Aorta (tissue), 5 donors: Measurements from ENCODE around the gene CRTC1. TPM values are rescaled to one million over a fixed set of nuclear protein-coding genes. Genes with fewer than 3 reads are reported as not detected.

Experiments
- ATAC-seq: fragments of 200-7000 bp; cut with Tn5 transposase; one replicate; pipeline ENCODE4 v1.9.1; 2022; ENCODE audit warnings: moderate library complexity; ENCODE audit not compliant: low FRiP score
- DNase-seq, 2 donors: peaks; one replicate each; pipeline ENCODE4 v3.0.0-alpha.2; 2020
- H3K27ac ChIP-seq, 2 donors: one replicate each; pipeline ENCODE4 v1.5.1; 2013; ENCODE audit warnings: low read length in 2 of 2, mild to moderate bottlenecking in 2 of 2, moderate library complexity in 2 of 2, control low read depth in 1 of 2, inconsistent platforms in 1 of 2, low read depth in 1 of 2
- H3K27me3 ChIP-seq, 2 donors: one replicate each; pipeline ENCODE4 v1.6.1; 2013; ENCODE audit warnings: control low read depth in 1 of 2, low read length in 1 of 2, mild to moderate bottlenecking in 1 of 2, moderate library complexity in 1 of 2; ENCODE audit not compliant: insufficient read depth in 2 of 2, control insufficient read depth in 1 of 2
- H3K36me3 ChIP-seq, 2 donors: one replicate each; pipeline ENCODE4 v1.6.1; 2013; ENCODE audit warnings: control low read depth in 1 of 2, low read length in 1 of 2, mild to moderate bottlenecking in 1 of 2; ENCODE audit not compliant: insufficient read depth in 2 of 2, control insufficient read depth in 1 of 2
- H3K4me1 ChIP-seq, 2 donors: one replicate each; pipeline ENCODE4 v1.6.1; 2013; ENCODE audit warnings: low read length in 2 of 2, control low read depth in 1 of 2, mild to moderate bottlenecking in 1 of 2, moderate library complexity in 1 of 2; ENCODE audit not compliant: insufficient read depth in 2 of 2, control insufficient read depth in 1 of 2
- H3K4me3 ChIP-seq, 2 donors: one replicate each; pipeline ENCODE4 v1.5.1; 2013; ENCODE audit warnings: low read length in 2 of 2, control low read depth in 1 of 2, mild to moderate bottlenecking in 1 of 2
- H3K9me3 ChIP-seq: one replicate; pipeline ENCODE4 v1.6.1; 2013; ENCODE audit warnings: mild to moderate bottlenecking, low read length; ENCODE audit not compliant: control insufficient read depth
- WGBS, 2 donors: extraction: QIAGEN DNeasy Blood & Tissue Kit; methylation state at CpG; one replicate each; pipeline ENCODE4 v1.1.7; 2013; 5-methylcytosine and 5-hydroxymethylcytosine counted together
- intact Hi-C, 2 donors: fragments of 100-400 bp; cut with DNase I; formaldehyde crosslinking; loops; one replicate each; pipeline versions ENCODE4 v1.14.2 to v1.15.0; 2022
- polyA plus RNA-seq, 2 donors: library from polyadenylated mRNA; stranded (reverse); fragments of 200-250 nt; gene quantifications; one replicate each; pipeline ENCODE4 v1.2.3, GENCODE V29; 2013
- total RNA-seq, 2 donors: library from RNA; stranded (reverse); fragmentation: NEBNext Ultra II Directional; extraction: Animal tissue kit (Norgen Biotek cat#: 25700); gene quantifications; one replicate each; pipeline ENCODE4 v1.2.1, GENCODE V29; 2021
- donor health status: healthy with polysubstance abuse.
- donor health status: Bipolar disorder and iron deficiency.
- donor health status: DM: no; HTN: no; CAD: no.
- donor health status: DM: no; HTN: no; CAD: no.
- donor health status: DM: yes; HTN: yes; CAD: no.

Gene CRTC1
- total and polyA plus RNA-seq, 4 donors = 3.6 to 16.5 (median 10.7) TPM

DNA sequence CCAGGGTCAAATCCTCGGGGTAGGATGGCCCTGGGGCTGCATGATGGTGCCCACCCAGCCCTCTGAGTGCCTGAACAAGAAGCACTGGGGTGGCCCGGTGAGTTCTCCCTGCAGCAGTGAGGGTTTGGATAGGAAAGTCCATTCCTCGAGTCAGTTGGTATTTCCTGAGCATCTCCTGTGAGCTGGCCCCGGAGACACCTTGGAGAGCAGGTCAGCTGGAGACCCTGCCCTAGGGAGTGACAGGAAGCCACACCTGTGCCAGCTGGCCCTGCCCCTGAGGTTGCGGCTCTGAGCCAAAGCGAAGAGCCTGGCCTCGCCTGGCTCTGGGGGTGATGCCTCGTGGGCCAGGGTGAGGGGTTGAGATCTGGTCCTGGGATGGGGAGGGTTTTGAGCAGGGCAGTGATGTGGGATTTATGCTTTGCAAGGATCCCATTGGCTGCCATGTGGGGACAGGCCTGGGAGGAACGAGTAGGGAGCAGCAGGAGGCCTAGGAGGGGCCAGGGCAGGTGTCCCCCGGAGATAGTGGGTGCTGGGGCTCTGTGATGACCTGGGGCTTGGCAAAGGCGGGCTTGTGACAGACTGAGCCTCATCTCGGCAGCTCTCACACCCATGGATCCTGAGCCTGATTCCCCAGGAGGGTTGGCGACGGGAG, 16.0 kb downstream of the CRTC1 start:
- no peak overlapping the region for H3K4me3 ChIP-seq
- H3K4me1 ChIP-seq = no peaks in the 10 kb centered on the region
- DNase-seq = no peak
- no peak for ATAC-seq
- H3K27ac ChIP-seq = no peak overlapping the region
- H3K27me3 ChIP-seq = no peaks in the 10 kb centered on the region
- no peaks in the 10 kb centered on the region for H3K9me3 ChIP-seq
- no peaks in the 10 kb centered on the region for H3K36me3 ChIP-seq
- intact Hi-C loops = no loop called here
- 84% methylated on average over 14 of the region's 14 CpGs for WGBS, 2 donors

DNA sequence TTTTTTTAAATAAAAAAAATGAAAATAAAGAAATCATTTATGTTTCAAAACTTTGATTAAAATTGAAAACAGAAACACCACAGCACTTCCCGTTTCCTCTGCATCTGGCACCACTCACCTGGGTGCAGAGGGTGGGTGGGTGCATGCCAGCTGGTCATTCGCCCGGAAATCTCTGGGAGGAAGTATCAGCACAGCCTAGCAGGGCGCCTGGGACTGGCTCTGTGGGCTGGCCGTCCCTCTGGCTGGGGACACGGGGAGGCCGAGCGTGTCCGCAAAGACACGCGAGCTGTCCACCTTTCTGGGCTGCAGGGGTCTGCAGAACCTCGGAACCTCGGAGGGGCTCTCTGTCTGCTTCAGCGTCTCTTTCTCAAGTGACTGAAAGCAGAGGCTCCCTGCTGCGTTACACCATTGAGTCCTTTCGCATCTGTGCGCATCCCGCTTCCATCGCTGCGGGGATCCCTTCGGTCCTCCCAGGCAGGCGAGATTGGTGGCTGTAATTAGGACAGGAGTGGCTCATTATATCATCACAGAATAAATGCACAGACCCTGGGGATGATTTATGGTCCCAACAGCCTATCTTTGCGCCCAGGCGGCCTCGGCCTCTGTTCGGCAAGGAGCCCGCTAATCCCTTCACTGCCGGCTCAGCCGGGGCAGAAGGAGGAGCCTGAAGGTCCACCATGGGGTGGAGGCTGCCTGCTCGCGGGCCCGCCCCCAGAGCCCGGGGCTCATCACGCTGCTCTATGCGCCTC, 17.2 kb downstream of the CRTC1 start:
- ATAC-seq = peak; percentile 85
- no peaks in the 10 kb centered on the region for H3K9me3 ChIP-seq
- H3K4me3 ChIP-seq = peak overlapping the region in 1 of 2 donors; percentile 24
- H3K27ac ChIP-seq = no peak overlapping the region
- 0 to 1% methylated on average over 35 of the region's 35 CpGs for WGBS, 2 donors
- no peaks in the 10 kb centered on the region for H3K4me1 ChIP-seq
- no peaks in the 10 kb centered on the region for H3K36me3 ChIP-seq
- peak; percentile 86 to 91 for DNase-seq
- H3K27me3 ChIP-seq = no peaks in the 10 kb centered on the region
- intact Hi-C loops = no loop called here

GRCh38 chr19:18701250-18701608, 17.7 kb downstream of the CRTC1 start:
- WGBS, 2 donors = 12 to 14% methylated on average over 7 of the region's 7 CpGs
- no peaks in the 10 kb centered on the region for H3K27me3 ChIP-seq
- H3K4me1 ChIP-seq = no peaks in the 10 kb centered on the region
- H3K36me3 ChIP-seq = no peaks in the 10 kb centered on the region
- no peaks in the 10 kb centered on the region for H3K9me3 ChIP-seq
- DNase-seq (no peak), ATAC-seq (no peak)
- no peak overlapping the region for H3K4me3 ChIP-seq
- no peak overlapping the region for H3K27ac ChIP-seq
- intact Hi-C loops = no loop called here

DNA sequence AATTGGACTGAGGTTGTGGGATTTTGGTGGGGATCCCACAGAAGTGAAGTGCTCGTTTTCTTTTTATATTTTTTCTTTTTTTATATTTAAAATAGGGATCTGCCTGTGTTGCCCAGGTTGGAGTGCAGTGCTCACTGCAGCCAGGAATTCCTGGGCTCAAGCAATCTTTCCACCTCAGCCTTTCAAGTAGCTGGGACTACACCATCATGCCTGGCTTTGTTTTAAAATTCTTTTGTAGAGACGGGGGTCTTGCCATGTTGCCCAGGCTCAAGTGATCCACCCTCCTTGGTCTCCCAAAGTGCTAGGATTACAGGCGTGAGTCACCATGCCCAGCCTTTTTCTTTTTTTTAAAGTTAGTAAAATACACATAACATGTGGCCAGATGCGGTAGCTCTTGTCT, 20.6 kb downstream of the CRTC1 start:
- H3K4me3 ChIP-seq = no peak overlapping the region
- H3K9me3 ChIP-seq = no peaks in the 10 kb centered on the region
- H3K27ac ChIP-seq = no peak overlapping the region
- ATAC-seq (no peak), DNase-seq (no peak)
- WGBS, 2 donors = 81 to 83% methylated on average over 4 of the region's 4 CpGs
- intact Hi-C loops = no loop called here
- no peaks in the 10 kb centered on the region for H3K4me1 ChIP-seq
- no peaks in the 10 kb centered on the region for H3K27me3 ChIP-seq
- no peaks in the 10 kb centered on the region for H3K36me3 ChIP-seq

DNA sequence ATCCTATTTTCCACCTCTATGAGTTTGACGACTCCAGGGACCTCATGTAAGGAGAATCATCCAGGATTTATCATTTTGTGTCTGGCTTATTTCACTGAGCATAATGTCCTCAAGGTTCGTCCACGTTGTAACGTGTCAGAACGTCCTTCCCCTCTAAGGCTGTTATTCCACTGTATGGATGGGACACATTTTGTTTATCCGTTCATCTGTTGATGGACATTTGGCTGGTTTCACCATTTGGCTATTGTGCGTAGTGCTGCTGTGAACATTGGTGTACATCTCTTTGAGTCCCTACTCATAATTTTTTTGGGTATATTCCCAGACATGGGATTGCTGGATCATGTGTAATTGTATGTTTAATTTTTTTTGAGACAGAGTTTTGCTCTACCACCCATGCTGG, 21.5 kb downstream of the CRTC1 start:
- H3K27ac ChIP-seq = no peak overlapping the region
- no peaks in the 10 kb centered on the region for H3K36me3 ChIP-seq
- H3K4me3 ChIP-seq = no peak overlapping the region
- H3K4me1 ChIP-seq = no peaks in the 10 kb centered on the region
- no peaks in the 10 kb centered on the region for H3K9me3 ChIP-seq
- intact Hi-C loops = no loop called here
- 88 to 89% methylated on average over 7 of the region's 7 CpGs for WGBS, 2 donors
- DNase-seq = no peak
- ATAC-seq = no peak
- H3K27me3 ChIP-seq = no peaks in the 10 kb centered on the region

DNA sequence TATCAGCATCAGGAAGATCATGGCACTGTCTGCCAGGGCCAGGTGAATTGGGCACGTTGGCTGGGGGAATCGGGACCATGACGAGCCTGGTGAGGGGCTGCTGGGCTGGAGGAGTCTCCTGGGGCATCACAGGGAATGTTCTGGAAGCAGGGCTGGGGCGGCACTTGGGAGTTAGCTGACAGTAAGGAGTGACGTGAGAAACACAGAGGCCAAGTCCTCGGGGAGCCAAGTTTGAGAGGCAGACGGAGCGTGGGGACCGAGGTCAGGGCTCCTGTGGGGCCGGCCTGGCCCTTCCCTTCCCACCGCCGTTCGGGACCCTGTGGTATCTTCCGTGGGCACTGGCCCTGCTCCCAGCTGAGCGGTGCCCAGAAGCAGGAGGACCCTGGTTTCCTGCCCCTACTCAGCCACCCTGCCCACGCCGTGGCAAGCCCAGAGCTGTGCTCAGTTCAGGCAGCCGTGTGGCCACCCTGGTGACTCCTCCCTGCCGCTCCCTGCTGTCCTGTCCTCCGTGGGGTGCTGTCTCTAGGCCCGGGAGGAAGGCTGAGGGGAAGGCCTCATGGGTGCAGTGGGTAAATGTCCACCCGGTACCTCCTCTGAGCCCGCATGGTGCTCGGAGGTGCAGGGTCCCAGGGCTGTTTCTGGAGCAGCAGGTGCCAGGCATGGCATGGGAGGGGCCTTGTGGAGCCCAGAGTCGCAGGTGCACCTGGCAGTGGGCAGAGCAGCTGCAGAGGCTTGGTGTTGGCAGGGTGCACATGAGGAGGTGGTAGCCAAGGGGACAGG, 25.2 kb downstream of the CRTC1 start:
- peak; percentile 13 for ATAC-seq
- no peak overlapping the region for H3K27ac ChIP-seq
- H3K27me3 ChIP-seq = no peaks in the 10 kb centered on the region
- H3K4me3 ChIP-seq = no peak overlapping the region
- no peaks in the 10 kb centered on the region for H3K4me1 ChIP-seq
- H3K36me3 ChIP-seq = no peaks in the 10 kb centered on the region
- no peaks in the 10 kb centered on the region for H3K9me3 ChIP-seq
- intact Hi-C loops = no loop called here
- peak in 1 of 2 donors; percentile 76 for DNase-seq
- 76 to 84% methylated on average over 25 of the region's 25 CpGs for WGBS, 2 donors

DNA sequence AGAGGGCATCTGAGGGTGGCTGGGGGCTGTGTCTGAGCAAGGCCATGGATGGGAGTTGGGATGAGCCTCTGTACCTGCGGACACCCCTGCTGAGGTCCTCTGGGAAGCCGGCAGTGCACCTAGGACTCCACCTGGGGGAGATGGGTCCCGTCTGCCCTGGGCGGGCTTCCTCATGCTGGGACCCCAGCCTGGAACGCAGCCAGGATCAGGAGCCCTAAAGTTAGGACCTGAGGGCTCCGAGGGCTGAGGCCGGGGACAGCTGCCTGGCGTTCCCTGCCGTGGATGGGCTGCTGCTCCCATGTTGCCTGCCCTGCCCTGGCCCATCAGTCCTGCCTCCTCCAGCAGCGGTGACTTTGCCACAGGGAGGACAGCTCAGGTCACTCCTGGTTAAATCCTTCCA, 26.1 kb downstream of the CRTC1 start:
- no peaks in the 10 kb centered on the region for H3K4me1 ChIP-seq
- no peaks in the 10 kb centered on the region for H3K27me3 ChIP-seq
- no peak for ATAC-seq
- H3K4me3 ChIP-seq = no peak overlapping the region
- 90 to 94% methylated on average over 10 of the region's 10 CpGs for WGBS, 2 donors
- no peaks in the 10 kb centered on the region for H3K36me3 ChIP-seq
- no peak overlapping the region for H3K27ac ChIP-seq
- intact Hi-C loops = no loop called here
- H3K9me3 ChIP-seq = no peaks in the 10 kb centered on the region
- no peak for DNase-seq

DNA sequence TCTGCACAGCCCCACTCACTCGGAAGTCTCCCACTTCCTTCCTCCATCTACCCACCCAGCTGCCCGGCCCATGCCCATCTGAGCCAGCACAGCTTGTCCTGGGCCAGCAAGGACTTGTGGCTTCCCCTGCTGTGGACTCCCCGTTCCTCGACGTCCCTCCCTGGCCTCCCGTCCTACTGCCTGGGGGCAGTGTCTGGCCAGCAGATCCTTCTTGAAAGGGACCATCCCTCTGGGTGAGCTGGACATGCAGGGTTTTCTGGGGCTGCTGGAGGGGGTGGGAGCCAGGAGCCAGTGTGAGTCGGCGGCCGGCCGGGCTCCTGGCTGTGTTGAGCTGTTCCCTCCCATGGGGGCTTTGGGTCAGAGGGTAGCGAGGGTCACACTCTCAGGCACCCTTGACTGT, 26.7 kb downstream of the CRTC1 start:
- no peak overlapping the region for H3K4me3 ChIP-seq
- H3K9me3 ChIP-seq = no peaks in the 10 kb centered on the region
- no peak for ATAC-seq
- intact Hi-C loops = no loop called here
- DNase-seq = no peak
- H3K4me1 ChIP-seq = no peaks in the 10 kb centered on the region
- WGBS, 2 donors = 90 to 92% methylated on average over 11 of the region's 11 CpGs
- H3K27me3 ChIP-seq = no peaks in the 10 kb centered on the region
- no peaks in the 10 kb centered on the region for H3K36me3 ChIP-seq
- no peak overlapping the region for H3K27ac ChIP-seq
